WTC11 (cell line): ENCODE measurements around the gene TBCEL. TPM values are rescaled to one million over a fixed set of nuclear protein-coding genes. Genes with fewer than 3 reads are reported as not detected.

ENCODE experiments used
- ATAC-seq: fragments of 200-7000 bp; cut with Tn5 transposase; 2 replicates; pipeline ENCODE4 v1.10.0; 2021; ENCODE audit warnings: mild to moderate bottlenecking, moderate library complexity
- CTCF ChIA-PET: fragments of 300-600 bp; sonication (Branson Sonifier 250); formaldehyde crosslinking; loops from one replicate; lab custom pipeline; 2021; ENCODE audit warnings: antibody characterized with exemption; lab: Charles Lee
- POLR2A ChIA-PET: fragments of 350-600 bp; sonication (Branson Sonifier 250); formaldehyde crosslinking; loops from one replicate; lab custom pipeline; 2021; ENCODE audit warnings: antibody characterized with exemption; lab: Charles Lee
- DNase-seq: peaks from one replicate; pipeline ENCODE4 v3.0.0; 2021; ENCODE audit warnings: low spot score
- H3K27ac Mint-ChIP-seq: 2 replicates; pipeline ENCODE4 v1.8.0; 2021; ENCODE audit warnings: mixed read lengths
- H3K27me3 Mint-ChIP-seq: 2 replicates; pipeline ENCODE4 v1.8.0; 2021; ENCODE audit warnings: low read depth, mild to moderate bottlenecking, moderate library complexity, mixed read lengths
- H3K36me3 Mint-ChIP-seq: 2 replicates; pipeline ENCODE4 v1.8.0; 2021; ENCODE audit warnings: mixed read lengths
- H3K4me1 Mint-ChIP-seq: 2 replicates; pipeline ENCODE4 v1.8.0; 2022; ENCODE audit warnings: mixed read lengths
- H3K4me3 Mint-ChIP-seq: 2 replicates; pipeline ENCODE4 v1.8.0; 2021; ENCODE audit warnings: mild to moderate bottlenecking, moderate library complexity, mixed read lengths
- H3K9me3 Mint-ChIP-seq: 2 replicates; pipeline ENCODE4 v1.8.0; 2021; ENCODE audit warnings: mixed read lengths
- CTCF ChIP-seq: fragments of 200-600 bp; IDR thresholded peaks from 2 replicates; pipeline ENCODE4 v1.8.0; 2022; ENCODE audit warnings: antibody characterized with exemption
- ESRRA ChIP-seq: sonication (generic); formaldehyde crosslinking; IDR thresholded peaks from 2 replicates; pipeline ENCODE4 v1.8.1; 2022; ENCODE audit warnings: mild to moderate bottlenecking, missing genetic modification reagents, borderline replicate concordance
- FOXP1 ChIP-seq: sonication (generic); formaldehyde crosslinking; IDR thresholded peaks from 2 replicates; pipeline ENCODE4 v1.8.0; 2022; ENCODE audit warnings: missing genetic modification reagents, mild to moderate bottlenecking, moderate library complexity, borderline replicate concordance
- HMGA2 ChIP-seq: fragments of 250-450 bp; sonication (Bioruptor Pico); IDR thresholded peaks from 2 replicates; pipeline ENCODE4 v1.4.0; 2021; ENCODE audit warnings: mild to moderate bottlenecking, moderate library complexity
- HMGXB4 ChIP-seq: sonication (generic); formaldehyde crosslinking; IDR thresholded peaks from 2 replicates; pipeline ENCODE4 v1.8.1; 2023; ENCODE audit warnings: mild to moderate bottlenecking, moderate library complexity, missing genetic modification reagents
- IRF1 ChIP-seq: sonication (generic); formaldehyde crosslinking; IDR thresholded peaks from 2 replicates; pipeline ENCODE4 v1.8.0; 2023; ENCODE audit warnings: missing genetic modification reagents
- NR1H2 ChIP-seq: sonication (generic); formaldehyde crosslinking; IDR thresholded peaks from 2 replicates; pipeline ENCODE4 v1.9.0; 2021; ENCODE audit warnings: mild to moderate bottlenecking, moderate library complexity, missing genetic modification reagents
- PREB ChIP-seq: sonication (generic); formaldehyde crosslinking; IDR thresholded peaks from 2 replicates; pipeline ENCODE4 v1.8.1; 2022; ENCODE audit warnings: mild to moderate bottlenecking, missing genetic modification reagents, moderate library complexity, borderline replicate concordance
- RELA ChIP-seq: sonication (generic); formaldehyde crosslinking; IDR thresholded peaks from 2 replicates; pipeline ENCODE4 v1.8.1; 2022; ENCODE audit warnings: missing genetic modification reagents, mild to moderate bottlenecking, borderline replicate concordance
- RORB ChIP-seq: fragments of 250-450 bp; sonication (Bioruptor Pico); IDR thresholded peaks from 2 replicates; pipeline ENCODE4 v1.9.0; 2021; ENCODE audit warnings: mild to moderate bottlenecking
- STAT6 ChIP-seq: sonication (generic); formaldehyde crosslinking; conservative IDR thresholded peaks from 2 replicates; pipeline ENCODE4 v1.8.1; 2023; ENCODE audit warnings: mild to moderate bottlenecking, low read depth, missing genetic modification reagents, moderate library complexity
- ZNF396 ChIP-seq: fragments of 250-450 bp; sonication (Bioruptor Pico); IDR thresholded peaks from 2 replicates; pipeline ENCODE4 v1.8.0; 2021; ENCODE audit warnings: mild to moderate bottlenecking, moderate library complexity, borderline replicate concordance
- total RNA-seq: library from RNA; stranded (reverse); gene quantifications from 3 replicates; pipeline ENCODE4 v1.2.3, GENCODE V29; 2021

Gene TBCEL
- total RNA-seq, 1 experiment from 2014 or later: 9.5 TPM

- TF ChIP-seq IRF1 (CRISPR knock-in tag) (no peak), ESRRA (no peak), NR1H2 (CRISPR knock-in tag) (no peak), STAT6 (CRISPR knock-in tag) (no peak), HMGXB4 (CRISPR knock-in tag) (no peak), HMGA2 (no peak), ZNF396 (no peak), PREB (no peak), FOXP1 (CRISPR knock-in tag) (no peak), RORB (CRISPR knock-in tag) (no peak), RELA (CRISPR knock-in tag) (no peak)
These were observed 87.2 kb downstream of the TBCEL start (continued) for GRCh38 chr11:121110871-121111724.

GRCh38 chr11:121112498-121113455, 88.9 kb downstream of the TBCEL start:
- H3K9me3 Mint-ChIP-seq: no peaks in the 10 kb centered on the region
- ChIA-PET CTCF (interaction anchor here (0.5 to 1.9 kb wide), 4 partner anchors 8 to 1596 kb away, joined by 3 to 7 read pairs (median 4); no protein-coding TSS in a partner anchor), POLR2A (no interaction called here)
- H3K36me3 Mint-ChIP-seq: no peaks in the 10 kb centered on the region
- DNase-seq: peak; percentile 72
- H3K4me3 Mint-ChIP-seq: no peak overlapping the region
- TF ChIP-seq ZNF396: no peak
- peak; percentile 30; the same call in 1 of the 2 replicates for TF ChIP-seq CTCF
- H3K27ac Mint-ChIP-seq: no peak overlapping the region
- H3K4me1 Mint-ChIP-seq: peaks cover 15% of the 10 kb centered on the region
- ATAC-seq: peak; percentile 98
- 0 out of 2 replicates have a peak, but pooled peaks cover 3% of the 10 kb centered on the region for H3K27me3 Mint-ChIP-seq
